Stimulated activated CD8-positive, alpha-beta memory T cell treated with anti-CD3 and anti-CD28 coated beads, Interleukin-12 subunit alpha, Interleukin-12 subunit beta, amount 100 ng/mL, for 1 hour (primary cell): ENCODE results near the gene GAS7.

ENCODE experiments used
- DNase-seq: peaks from one replicate; pipeline ENCODE4 v3.0.0-alpha.2; 2020; ENCODE audit warnings: low read depth

GAS7 gene

GRCh38 chr17:10135539-10136257 is 62.7 kb downstream of the GAS7 start:
- DNase-seq: no peak

- DNase-seq: no peak
Observed at GRCh38 chr17:10130677-10131076, 67.7 kb downstream of the GAS7 start.

- DNase-seq: no peak
Observed at GRCh38 chr17:10130263-10130662, 68.1 kb downstream of the GAS7 start.

- no peak for DNase-seq
Observed at GRCh38 chr17:10127819-10128425, 70.5 kb downstream of the GAS7 start.

- no peak for DNase-seq
Observed at GRCh38 chr17:10126616-10127501, 71.5 kb downstream of the GAS7 start.

- DNase-seq: no peak
Observed at GRCh38 chr17:10126276-10126615, 72.2 kb downstream of the GAS7 start.

- DNase-seq: no peak
Observed at GRCh38 chr17:10125531-10126275, 72.7 kb downstream of the GAS7 start.

- no peak for DNase-seq
Observed at GRCh38 chr17:10123093-10123492, 75.3 kb downstream of the GAS7 start.

- no peak for DNase-seq
Observed at GRCh38 chr17:10121971-10122707, 76.3 kb downstream of the GAS7 start.

GRCh38 chr17:10120749-10121148 is 77.7 kb downstream of the GAS7 start:
- no peak for DNase-seq

GRCh38 chr17:10120109-10120485 is 78.3 kb downstream of the GAS7 start:
- no peak for DNase-seq

- no peak for DNase-seq
Observed at GRCh38 chr17:10119203-10120108, 79.0 kb downstream of the GAS7 start.

GRCh38 chr17:10118788-10119130 is 79.6 kb downstream of the GAS7 start:
- no peak for DNase-seq

GRCh38 chr17:10117581-10118001 is 80.8 kb downstream of the GAS7 start:
- DNase-seq: no peak

GRCh38 chr17:10116753-10117420 is 81.5 kb downstream of the GAS7 start:
- no peak for DNase-seq

- no peak for DNase-seq
Observed at GRCh38 chr17:10116267-10116666, 82.1 kb downstream of the GAS7 start.

- DNase-seq: no peak
Observed at GRCh38 chr17:10115536-10115932, 82.9 kb downstream of the GAS7 start.

GRCh38 chr17:10114931-10115535 is 83.4 kb downstream of the GAS7 start:
- DNase-seq: peak; percentile 51

GRCh38 chr17:10112962-10113361 is 85.4 kb downstream of the GAS7 start:
- no peak for DNase-seq
